Liver (tissue), 9 donors: ENCODE results near the gene ANKRD29. TPM values are rescaled to one million over a fixed set of nuclear protein-coding genes. Genes with fewer than 3 reads are reported as not detected.

Experiments used
- DNase-seq: peaks from one replicate; pipeline ENCODE4 v3.0.0-alpha.2; 2017; ENCODE audit warnings: low spot score
- H3K27ac ChIP-seq, 2 donors: one replicate each; pipeline ENCODE4 v1.7.0; 2013; ENCODE audit warnings: inconsistent platforms in 2 of 2, low read length in 2 of 2, control low read depth in 1 of 2, low read depth in 1 of 2, mild to moderate bottlenecking in 1 of 2
- H3K27me3 ChIP-seq, 4 donors: one replicate each; pipeline versions ENCODE4 v1.6.1 to v1.7.0; 2013; ENCODE audit warnings: low read length in 3 of 4, inconsistent platforms in 1 of 4, mild to moderate bottlenecking in 1 of 4, moderate library complexity in 1 of 4; ENCODE audit not compliant: control insufficient read depth in 4 of 4, insufficient read depth in 4 of 4
- H3K36me3 ChIP-seq, 4 donors: one replicate each; pipeline versions ENCODE4 v1.6.1 to v1.7.0; 2013; ENCODE audit warnings: low read length in 3 of 4, mild to moderate bottlenecking in 3 of 4, low read depth in 1 of 4, moderate library complexity in 1 of 4; ENCODE audit not compliant: control insufficient read depth in 4 of 4, insufficient read depth in 3 of 4
- H3K4me1 ChIP-seq, 4 donors: one replicate each; pipeline versions ENCODE4 v1.6.1 to v1.7.0; 2013; ENCODE audit warnings: low read length in 3 of 4, mild to moderate bottlenecking in 3 of 4, moderate library complexity in 1 of 4; ENCODE audit not compliant: control insufficient read depth in 4 of 4, insufficient read depth in 4 of 4
- H3K4me3 ChIP-seq, 3 donors: one replicate each; pipeline versions ENCODE4 v1.6.1 to v1.7.0; 2013; ENCODE audit warnings: low read length in 3 of 3, control low read depth in 1 of 3, low read depth in 1 of 3, mild to moderate bottlenecking in 1 of 3
- H3K9ac ChIP-seq, 2 donors: one replicate each; pipeline ENCODE4 v1.7.0; 2013; ENCODE audit warnings: low read length in 2 of 2, mild to moderate bottlenecking in 2 of 2, moderate library complexity in 2 of 2, control low read depth in 1 of 2, low read depth in 1 of 2
- H3K9me3 ChIP-seq, 4 donors: one replicate each; pipeline versions ENCODE4 v1.6.1 to v1.7.0; 2013; ENCODE audit warnings: low read length in 3 of 4; ENCODE audit not compliant: control insufficient read depth in 4 of 4
- ATF3 ChIP-seq: IDR thresholded peaks from 2 replicates; pipeline ENCODE4 v1.6.1; 2016; ENCODE audit warnings: antibody characterized with exemption
- CTCF ChIP-seq: fragments of 150-350 bp; IDR thresholded peaks from 2 replicates; pipeline ENCODE4 v1.5.1; 2017; ENCODE audit warnings: improper control_type of control experiment, low read depth, low read length; ENCODE audit not compliant: missing input control
- EGR1 ChIP-seq, 2 donors: IDR thresholded peaks; 2 replicates each; pipeline ENCODE4 v1.6.1; 2016 to 2018; ENCODE audit warnings: antibody characterized with exemption in 2 of 2, low read depth in 2 of 2
- GABPA ChIP-seq, 2 donors: IDR thresholded peaks in 1 of 2; conservative IDR thresholded peaks in 1 of 2; 2 replicates each; pipeline ENCODE4 v1.6.1; 2016; ENCODE audit warnings: antibody characterized with exemption in 2 of 2, mild to moderate bottlenecking in 1 of 2, moderate library complexity in 1 of 2
- HNF4G ChIP-seq: IDR thresholded peaks from 2 replicates; pipeline ENCODE4 v1.6.1; 2016; ENCODE audit warnings: antibody characterized with exemption
- JUND ChIP-seq, 2 donors: IDR thresholded peaks; 2 replicates each; pipeline ENCODE4 v1.6.1; 2016; ENCODE audit warnings: antibody characterized with exemption in 2 of 2
- MAX ChIP-seq: IDR thresholded peaks from 2 replicates; pipeline ENCODE4 v1.6.1; 2016; ENCODE audit warnings: antibody characterized with exemption
- NR2F2 ChIP-seq: IDR thresholded peaks from 2 replicates; pipeline ENCODE4 v1.6.1; 2016; ENCODE audit warnings: antibody characterized with exemption
- RXRA ChIP-seq, 2 donors: IDR thresholded peaks; 2 replicates each; pipeline ENCODE4 v1.6.1; 2017 to 2018; ENCODE audit warnings: antibody characterized with exemption in 2 of 2, mild to moderate bottlenecking in 1 of 2
- YY1 ChIP-seq: IDR thresholded peaks from 2 replicates; pipeline ENCODE4 v1.6.1; 2016; ENCODE audit warnings: antibody characterized with exemption, mild to moderate bottlenecking
- WGBS: extraction: QIAGEN DNeasy Blood & Tissue Kit; methylation state at CpG from one replicate; pipeline ENCODE4 v1.1.7; 2013; 5-methylcytosine and 5-hydroxymethylcytosine counted together
- polyA plus RNA-seq, 2 donors: library from polyadenylated mRNA; stranded (reverse) in 1 of 2; unstranded in 1 of 2; fragments of 200-250 nt in 1 of 2; fragments of >200 nt in 1 of 2; fragmentation: Nextera tagmentation in 1 of 2; extraction: Ambion mirVana in 1 of 2; gene quantifications; one replicate each; pipeline versions ENCODE4 v1.2.1 to v1.2.3, GENCODE V29; 2013 to 2015
- total RNA-seq, 2 donors: library from RNA; depleted of rRNA; stranded (reverse); fragments of >200 nt; gene quantifications; one replicate each; pipeline ENCODE4 v1.2.3, GENCODE V29; 2014
- TF ChIP-seq, protein P1 (sequence below): IDR thresholded peaks from 2 replicates; pipeline ENCODE4 v1.6.1; 2016; ENCODE audit warnings: antibody characterized with exemption
- TF ChIP-seq, protein P2 (sequence below): IDR thresholded peaks from 2 replicates; pipeline ENCODE4 v1.6.1; 2016; ENCODE audit warnings: antibody characterized with exemption, mild to moderate bottlenecking
- donor health status: healthy.
- donor health status: healthy.
- donor health status: healthy.
- donor health status: healthy.
- donor health status: healthy.

The ANKRD29 gene
- total and polyA plus RNA-seq, 4 donors = 0.14 to 0.50 (median 0.33) TPM

DNA sequence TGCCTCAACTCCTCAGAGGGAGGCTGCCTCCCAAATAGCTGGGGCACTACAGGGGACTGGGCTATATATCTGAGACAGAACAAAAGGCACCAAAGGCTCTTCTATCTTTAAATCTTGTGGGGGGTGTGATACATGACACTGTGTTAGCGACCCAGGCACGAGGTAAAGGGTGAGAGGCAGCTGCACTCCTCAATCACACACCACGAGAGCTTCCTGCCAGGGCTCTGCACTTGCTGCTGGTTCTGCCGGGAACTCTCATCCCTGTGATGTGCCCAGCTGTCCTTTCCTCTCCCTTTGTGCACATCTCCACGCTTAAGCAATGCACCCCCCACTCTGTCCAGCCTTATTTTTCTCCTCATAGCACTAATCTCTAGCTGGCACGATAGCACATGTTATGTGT lies 108.8 kb downstream of the ANKRD29 start (continued):
- TF ChIP-seq EGR1 (IDR thresholded peaks at IDR 0.05; ENCODE audit: low read depth in 2 of 2) = no peak

DNA sequence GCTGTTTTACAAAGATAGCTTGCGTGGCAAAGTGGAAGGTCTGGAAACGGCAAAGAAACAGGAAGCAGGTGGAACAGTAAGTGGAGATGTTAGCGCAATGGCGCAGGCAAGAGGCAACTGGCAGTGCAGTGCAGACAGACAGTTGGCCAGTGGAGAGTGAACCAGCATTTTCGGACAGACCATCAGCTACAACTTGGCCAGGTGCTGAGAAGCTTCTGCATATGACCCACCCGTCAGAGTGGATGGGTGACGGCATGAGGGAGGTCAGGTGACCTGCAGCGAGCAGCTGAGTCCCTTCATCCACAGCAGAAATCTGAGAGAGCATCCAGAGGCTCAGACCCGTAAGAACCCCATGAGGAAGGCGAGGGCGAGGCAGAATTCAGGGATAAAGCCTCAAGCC lies 110.2 kb downstream of the ANKRD29 start:
- Histone ChIP-seq H3K36me3 (peaks cover 2 to 58% (median 40%) of the 10 kb centered on the region in 4 donors), H3K4me3 (no peak overlapping the region), H3K27ac (no peak overlapping the region), H3K9ac (no peak overlapping the region), H3K9me3 (no peaks in the 10 kb centered on the region), H3K27me3 (no peaks in the 10 kb centered on the region), H3K4me1 (peaks cover 0 to 3% (median 0%) of the 10 kb centered on the region in 4 donors)
- 87% methylated on average over 11 of the region's 11 CpGs for WGBS
- no peak for DNase-seq
- no peak for TF ChIP-seq ATF3
- no peak for TF ChIP-seq JUND (IDR thresholded peaks at IDR 0.05)
- TF ChIP-seq HNF4G = no peak
- TF ChIP-seq, protein P1, sequence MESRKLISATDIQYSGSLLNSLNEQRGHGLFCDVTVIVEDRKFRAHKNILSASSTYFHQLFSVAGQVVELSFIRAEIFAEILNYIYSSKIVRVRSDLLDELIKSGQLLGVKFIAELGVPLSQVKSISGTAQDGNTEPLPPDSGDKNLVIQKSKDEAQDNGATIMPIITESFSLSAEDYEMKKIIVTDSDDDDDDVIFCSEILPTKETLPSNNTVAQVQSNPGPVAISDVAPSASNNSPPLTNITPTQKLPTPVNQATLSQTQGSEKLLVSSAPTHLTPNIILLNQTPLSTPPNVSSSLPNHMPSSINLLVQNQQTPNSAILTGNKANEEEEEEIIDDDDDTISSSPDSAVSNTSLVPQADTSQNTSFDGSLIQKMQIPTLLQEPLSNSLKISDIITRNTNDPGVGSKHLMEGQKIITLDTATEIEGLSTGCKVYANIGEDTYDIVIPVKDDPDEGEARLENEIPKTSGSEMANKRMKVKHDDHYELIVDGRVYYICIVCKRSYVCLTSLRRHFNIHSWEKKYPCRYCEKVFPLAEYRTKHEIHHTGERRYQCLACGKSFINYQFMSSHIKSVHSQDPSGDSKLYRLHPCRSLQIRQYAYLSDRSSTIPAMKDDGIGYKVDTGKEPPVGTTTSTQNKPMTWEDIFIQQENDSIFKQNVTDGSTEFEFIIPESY = no peak
- TF ChIP-seq CTCF = no peak
- TF ChIP-seq YY1 = no peak
- no peak for TF ChIP-seq NR2F2

GRCh38 chr18:23551978-23552377 lies 110.7 kb downstream of the ANKRD29 start:
- H3K27ac ChIP-seq = no peak overlapping the region

More at GRCh38 chr18:23551978-23552377, 110.7 kb downstream of the ANKRD29 start:
- 38% methylated on average over 3 of the region's 3 CpGs for WGBS
- peaks cover 0 to 3% (median 0%) of the 10 kb centered on the region in 4 donors for H3K4me1 ChIP-seq
- H3K4me3 ChIP-seq = no peak overlapping the region
- no peaks in the 10 kb centered on the region for H3K9me3 ChIP-seq
- peaks cover 4 to 57% (median 40%) of the 10 kb centered on the region in 4 donors for H3K36me3 ChIP-seq
- H3K27me3 ChIP-seq = no peaks in the 10 kb centered on the region
- H3K9ac ChIP-seq = no peak overlapping the region
- no peak for TF ChIP-seq JUND (IDR thresholded peaks at IDR 0.05)
- no peak for TF ChIP-seq ATF3
- TF ChIP-seq NR2F2 = no peak
- TF ChIP-seq RXRA (IDR thresholded peaks at IDR 0.05) = no peak
- no peak for TF ChIP-seq EGR1 (IDR thresholded peaks at IDR 0.05; ENCODE audit: low read depth in 2 of 2)
- TF ChIP-seq GABPA (IDR thresholded peaks at IDR 0.05 in 1 of 2, conservative IDR thresholded peaks at IDR 0.05 in 1 of 2) = no peak
- no peak for TF ChIP-seq MAX
- no peak for TF ChIP-seq HNF4G
- no peak for TF ChIP-seq CTCF
- TF ChIP-seq, protein P2, sequence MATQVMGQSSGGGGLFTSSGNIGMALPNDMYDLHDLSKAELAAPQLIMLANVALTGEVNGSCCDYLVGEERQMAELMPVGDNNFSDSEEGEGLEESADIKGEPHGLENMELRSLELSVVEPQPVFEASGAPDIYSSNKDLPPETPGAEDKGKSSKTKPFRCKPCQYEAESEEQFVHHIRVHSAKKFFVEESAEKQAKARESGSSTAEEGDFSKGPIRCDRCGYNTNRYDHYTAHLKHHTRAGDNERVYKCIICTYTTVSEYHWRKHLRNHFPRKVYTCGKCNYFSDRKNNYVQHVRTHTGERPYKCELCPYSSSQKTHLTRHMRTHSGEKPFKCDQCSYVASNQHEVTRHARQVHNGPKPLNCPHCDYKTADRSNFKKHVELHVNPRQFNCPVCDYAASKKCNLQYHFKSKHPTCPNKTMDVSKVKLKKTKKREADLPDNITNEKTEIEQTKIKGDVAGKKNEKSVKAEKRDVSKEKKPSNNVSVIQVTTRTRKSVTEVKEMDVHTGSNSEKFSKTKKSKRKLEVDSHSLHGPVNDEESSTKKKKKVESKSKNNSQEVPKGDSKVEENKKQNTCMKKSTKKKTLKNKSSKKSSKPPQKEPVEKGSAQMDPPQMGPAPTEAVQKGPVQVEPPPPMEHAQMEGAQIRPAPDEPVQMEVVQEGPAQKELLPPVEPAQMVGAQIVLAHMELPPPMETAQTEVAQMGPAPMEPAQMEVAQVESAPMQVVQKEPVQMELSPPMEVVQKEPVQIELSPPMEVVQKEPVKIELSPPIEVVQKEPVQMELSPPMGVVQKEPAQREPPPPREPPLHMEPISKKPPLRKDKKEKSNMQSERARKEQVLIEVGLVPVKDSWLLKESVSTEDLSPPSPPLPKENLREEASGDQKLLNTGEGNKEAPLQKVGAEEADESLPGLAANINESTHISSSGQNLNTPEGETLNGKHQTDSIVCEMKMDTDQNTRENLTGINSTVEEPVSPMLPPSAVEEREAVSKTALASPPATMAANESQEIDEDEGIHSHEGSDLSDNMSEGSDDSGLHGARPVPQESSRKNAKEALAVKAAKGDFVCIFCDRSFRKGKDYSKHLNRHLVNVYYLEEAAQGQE = no peak
- DNase-seq = no peak
